PFSK-1 (cell line): Measurements from ENCODE around the gene MPST.

Experiments used
- FOXP2 ChIP-seq: optimal IDR thresholded peaks from 2 replicates; pipeline ENCODE3; 2011; ENCODE audit warnings: borderline replicate concordance, control low read depth, inconsistent platforms; ENCODE audit not compliant: insufficient read depth; ENCODE audit errors: extremely low read length, extremely low read depth
- POLR2AphosphoS5 ChIP-seq: IDR thresholded peaks from 2 replicates; pipeline ENCODE4 v1.6.1; 2012; ENCODE audit warnings: low read depth, mild to moderate bottlenecking, control low read depth, low read length, moderate library complexity
- SIN3A ChIP-seq: IDR thresholded peaks from 2 replicates; pipeline ENCODE4 v1.6.1; 2012; ENCODE audit warnings: mild to moderate bottlenecking, low read length, moderate library complexity, borderline replicate concordance; ENCODE audit not compliant: insufficient read depth
- TAF1 ChIP-seq: IDR thresholded peaks from 2 replicates; pipeline ENCODE4 v1.6.1; 2012; ENCODE audit warnings: low read length, control low read depth, borderline replicate concordance; ENCODE audit not compliant: insufficient read depth
- TF ChIP-seq, protein P1 (sequence below), 2 experiments: IDR thresholded peaks; 2 replicates each; pipeline versions ENCODE4 v1.6.1 to v1.8.0; 2011 to 2012; ENCODE audit warnings: low read depth in 2 of 2, low read length in 2 of 2, control low read depth in 1 of 2, inconsistent platforms in 1 of 2, mild to moderate bottlenecking in 1 of 2, moderate library complexity in 1 of 2; ENCODE audit not compliant: insufficient read depth in 1 of 2

MPST gene

GRCh38 chr22:37062702-37063381 lies 43.3 kb downstream of the MPST start:
- TF ChIP-seq, protein P1, sequence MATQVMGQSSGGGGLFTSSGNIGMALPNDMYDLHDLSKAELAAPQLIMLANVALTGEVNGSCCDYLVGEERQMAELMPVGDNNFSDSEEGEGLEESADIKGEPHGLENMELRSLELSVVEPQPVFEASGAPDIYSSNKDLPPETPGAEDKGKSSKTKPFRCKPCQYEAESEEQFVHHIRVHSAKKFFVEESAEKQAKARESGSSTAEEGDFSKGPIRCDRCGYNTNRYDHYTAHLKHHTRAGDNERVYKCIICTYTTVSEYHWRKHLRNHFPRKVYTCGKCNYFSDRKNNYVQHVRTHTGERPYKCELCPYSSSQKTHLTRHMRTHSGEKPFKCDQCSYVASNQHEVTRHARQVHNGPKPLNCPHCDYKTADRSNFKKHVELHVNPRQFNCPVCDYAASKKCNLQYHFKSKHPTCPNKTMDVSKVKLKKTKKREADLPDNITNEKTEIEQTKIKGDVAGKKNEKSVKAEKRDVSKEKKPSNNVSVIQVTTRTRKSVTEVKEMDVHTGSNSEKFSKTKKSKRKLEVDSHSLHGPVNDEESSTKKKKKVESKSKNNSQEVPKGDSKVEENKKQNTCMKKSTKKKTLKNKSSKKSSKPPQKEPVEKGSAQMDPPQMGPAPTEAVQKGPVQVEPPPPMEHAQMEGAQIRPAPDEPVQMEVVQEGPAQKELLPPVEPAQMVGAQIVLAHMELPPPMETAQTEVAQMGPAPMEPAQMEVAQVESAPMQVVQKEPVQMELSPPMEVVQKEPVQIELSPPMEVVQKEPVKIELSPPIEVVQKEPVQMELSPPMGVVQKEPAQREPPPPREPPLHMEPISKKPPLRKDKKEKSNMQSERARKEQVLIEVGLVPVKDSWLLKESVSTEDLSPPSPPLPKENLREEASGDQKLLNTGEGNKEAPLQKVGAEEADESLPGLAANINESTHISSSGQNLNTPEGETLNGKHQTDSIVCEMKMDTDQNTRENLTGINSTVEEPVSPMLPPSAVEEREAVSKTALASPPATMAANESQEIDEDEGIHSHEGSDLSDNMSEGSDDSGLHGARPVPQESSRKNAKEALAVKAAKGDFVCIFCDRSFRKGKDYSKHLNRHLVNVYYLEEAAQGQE (IDR thresholded peaks at IDR 0.05; ENCODE audit: insufficient read depth in 1 of 2, low read depth in 2 of 2, low read length in 2 of 2): no peak
- TF ChIP-seq TAF1: no peak
- TF ChIP-seq SIN3A: no peak
- TF ChIP-seq POLR2AphosphoS5: no peak
- TF ChIP-seq FOXP2: no peak

GRCh38 chr22:37063431-37064420 lies 44.2 kb downstream of the MPST start:
- TF ChIP-seq TAF1 (no peak), SIN3A (no peak), FOXP2 (no peak), POLR2AphosphoS5 (no peak)
- TF ChIP-seq, protein P1 (IDR thresholded peaks at IDR 0.05; ENCODE audit: insufficient read depth in 1 of 2, low read depth in 2 of 2, low read length in 2 of 2): no peak

DNA sequence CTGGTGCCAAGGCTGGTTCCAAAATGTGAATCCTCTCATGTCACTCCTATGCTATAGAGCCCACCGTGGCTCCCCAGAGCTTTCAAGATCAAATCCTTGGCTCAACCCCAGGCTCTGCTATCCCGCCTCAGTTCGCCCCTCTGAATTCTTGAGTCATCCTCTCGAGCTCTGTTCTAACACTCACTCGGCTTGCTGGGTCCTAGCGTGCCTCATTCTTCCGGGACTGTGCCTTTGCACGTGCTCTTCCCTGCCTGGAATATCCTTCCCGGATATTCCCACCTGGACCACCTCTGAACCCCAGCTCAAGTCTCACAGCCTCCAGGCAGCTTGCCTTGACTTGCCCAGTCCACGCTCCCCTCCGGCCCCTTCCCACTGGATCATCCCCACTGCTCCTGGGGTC lies 45.0 kb downstream of the MPST start:
- TF ChIP-seq, protein P1 (IDR thresholded peaks at IDR 0.05; ENCODE audit: insufficient read depth in 1 of 2, low read depth in 2 of 2, low read length in 2 of 2): no peak
- TF ChIP-seq POLR2AphosphoS5: no peak

DNA sequence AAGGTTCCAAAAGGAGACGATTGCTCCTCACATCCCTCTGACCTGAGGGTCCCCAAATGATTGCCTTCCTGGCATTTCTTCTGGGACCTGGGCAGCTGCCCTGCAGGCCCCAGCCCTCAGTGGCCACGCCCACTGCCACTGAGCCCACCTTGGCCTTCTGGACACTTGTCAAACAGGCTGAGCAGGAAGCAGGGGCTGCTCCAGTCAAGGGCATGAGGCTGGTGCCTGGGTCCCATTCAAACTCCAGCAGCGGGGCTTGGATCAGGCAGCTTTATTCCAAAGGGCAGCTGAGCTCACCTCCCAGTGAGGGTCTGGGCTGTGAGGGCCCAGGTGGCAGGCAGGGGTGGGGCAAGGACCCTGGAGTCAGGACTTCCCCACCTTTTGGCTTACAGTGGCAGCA lies 45.6 kb downstream of the MPST start:
- no peak for TF ChIP-seq SIN3A
- TF ChIP-seq TAF1: no peak
- TF ChIP-seq, protein P1 (IDR thresholded peaks at IDR 0.05; ENCODE audit: insufficient read depth in 1 of 2, low read depth in 2 of 2, low read length in 2 of 2): no peak
- no peak for TF ChIP-seq FOXP2
- no peak for TF ChIP-seq POLR2AphosphoS5
